ENCODE measurements around the gene TBC1D7. TPM values are rescaled to one million over a fixed set of nuclear protein-coding genes. Genes with fewer than 3 reads are reported as not detected.

The TBC1D7 gene
- total RNA-seq, 1 donor from 2014 or later, result 18.1 TPM

DNA sequence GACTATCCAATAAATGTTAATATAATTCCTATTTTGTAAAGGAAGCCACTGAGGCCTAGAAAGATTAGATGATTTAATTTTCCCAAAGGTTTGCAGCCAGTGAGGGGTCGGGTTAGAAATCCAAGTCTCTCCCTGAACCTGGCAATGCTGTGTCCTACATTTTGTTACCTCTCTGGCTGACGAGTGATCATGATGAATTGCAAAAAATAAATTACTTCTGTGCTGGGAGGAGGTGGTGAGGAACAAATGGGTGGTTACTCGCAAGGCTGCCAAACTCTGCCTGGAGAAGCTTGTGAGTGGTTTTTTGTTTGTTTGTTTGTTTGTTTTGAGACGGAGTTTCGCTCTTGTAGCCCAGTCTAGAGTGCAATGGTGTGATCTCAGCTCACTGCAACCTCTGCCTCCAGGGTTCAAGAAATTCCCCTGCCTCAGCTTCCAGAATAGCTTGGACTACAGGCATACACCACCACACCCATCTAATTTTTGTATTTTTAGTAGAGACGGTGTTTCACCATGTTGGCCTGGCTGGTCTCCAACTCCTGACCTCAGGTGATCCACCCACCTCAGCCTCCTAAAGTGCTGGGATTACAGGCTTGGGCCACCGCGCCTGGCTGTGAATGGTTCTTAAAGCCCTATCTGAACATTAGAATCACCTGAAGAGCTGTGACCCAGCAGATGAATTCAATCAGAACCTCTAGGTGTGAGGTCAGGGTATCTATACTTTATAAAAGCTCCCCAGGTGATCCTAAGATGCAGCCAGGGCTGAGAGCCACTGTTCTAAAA is 20.2 kb upstream of the TBC1D7 start:
- no peak overlapping the region for H3K27ac ChIP-seq
- no peak overlapping the region for H3K4me3 ChIP-seq
- H3K27me3 ChIP-seq, result no peaks in the 10 kb centered on the region
- H3K9me3 ChIP-seq, result no peaks in the 10 kb centered on the region
- no peaks in the 10 kb centered on the region for H3K36me3 ChIP-seq
- no peak for DNase-seq
- intact Hi-C loops (cut with DNase I), result no loop called here
- TF ChIP-seq, protein P1, sequence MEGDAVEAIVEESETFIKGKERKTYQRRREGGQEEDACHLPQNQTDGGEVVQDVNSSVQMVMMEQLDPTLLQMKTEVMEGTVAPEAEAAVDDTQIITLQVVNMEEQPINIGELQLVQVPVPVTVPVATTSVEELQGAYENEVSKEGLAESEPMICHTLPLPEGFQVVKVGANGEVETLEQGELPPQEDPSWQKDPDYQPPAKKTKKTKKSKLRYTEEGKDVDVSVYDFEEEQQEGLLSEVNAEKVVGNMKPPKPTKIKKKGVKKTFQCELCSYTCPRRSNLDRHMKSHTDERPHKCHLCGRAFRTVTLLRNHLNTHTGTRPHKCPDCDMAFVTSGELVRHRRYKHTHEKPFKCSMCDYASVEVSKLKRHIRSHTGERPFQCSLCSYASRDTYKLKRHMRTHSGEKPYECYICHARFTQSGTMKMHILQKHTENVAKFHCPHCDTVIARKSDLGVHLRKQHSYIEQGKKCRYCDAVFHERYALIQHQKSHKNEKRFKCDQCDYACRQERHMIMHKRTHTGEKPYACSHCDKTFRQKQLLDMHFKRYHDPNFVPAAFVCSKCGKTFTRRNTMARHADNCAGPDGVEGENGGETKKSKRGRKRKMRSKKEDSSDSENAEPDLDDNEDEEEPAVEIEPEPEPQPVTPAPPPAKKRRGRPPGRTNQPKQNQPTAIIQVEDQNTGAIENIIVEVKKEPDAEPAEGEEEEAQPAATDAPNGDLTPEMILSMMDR (IDR thresholded peaks at IDR 0.05), result no peak
- no peaks in the 10 kb centered on the region for H3K4me1 ChIP-seq
- ATAC-seq, result no peak

DNA sequence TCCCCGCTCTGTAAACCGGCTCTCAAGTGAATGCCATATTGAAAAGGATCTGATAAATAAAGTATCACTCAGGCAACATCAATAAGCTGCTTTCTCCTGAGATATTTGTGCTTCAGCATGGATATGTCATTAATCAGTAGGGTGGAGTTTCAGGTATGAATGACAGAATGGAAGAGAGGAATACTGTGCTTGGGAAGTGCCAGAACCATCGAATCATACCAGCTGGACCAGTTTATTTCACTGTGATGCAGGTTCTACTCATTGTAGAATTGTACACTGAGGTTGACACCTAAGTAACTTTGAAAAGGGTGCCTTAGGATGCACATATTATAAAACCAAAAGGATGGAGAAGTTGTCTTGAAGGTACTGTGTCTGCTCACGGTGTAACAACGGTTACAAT is 17.9 kb upstream of the TBC1D7 start:
- Histone ChIP-seq H3K27ac (no peak overlapping the region), H3K36me3 (no peaks in the 10 kb centered on the region), H3K9me3 (no peaks in the 10 kb centered on the region), H3K27me3 (no peaks in the 10 kb centered on the region), H3K4me3 (no peak overlapping the region), H3K4me1 (no peaks in the 10 kb centered on the region)
- TF ChIP-seq, protein P1 (IDR thresholded peaks at IDR 0.05), result no peak
- DNase-seq, result no peak
- intact Hi-C loops (cut with DNase I), result no loop called here
- no peak for ATAC-seq

DNA sequence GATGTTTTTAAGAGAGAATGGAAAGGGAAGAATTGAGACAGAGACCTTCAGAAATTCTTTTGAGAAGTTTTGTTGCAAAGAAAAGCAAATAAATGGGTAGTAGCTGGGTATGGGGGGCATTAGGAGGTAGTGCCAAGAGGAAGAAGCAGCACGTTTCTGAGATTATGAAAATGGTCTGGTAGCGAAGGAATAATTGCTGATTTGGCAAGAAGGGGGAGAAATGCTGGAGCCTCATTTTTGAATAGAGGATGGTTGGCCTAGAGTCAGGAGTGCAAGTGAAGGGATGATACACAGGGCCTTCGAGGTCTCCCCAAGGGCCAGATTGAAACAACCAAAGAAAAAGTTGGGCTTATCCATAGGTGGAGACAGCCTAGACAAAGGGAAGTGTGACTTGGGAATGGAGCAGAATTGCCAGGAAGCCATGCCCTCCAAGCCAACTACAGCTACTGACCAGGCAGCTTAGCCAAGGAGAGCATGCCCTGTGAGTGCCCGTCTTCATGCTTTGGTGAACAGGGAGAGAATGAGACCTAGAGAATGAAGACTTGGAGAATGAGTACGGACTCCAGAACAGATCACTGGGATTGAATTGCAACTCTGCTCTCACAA is 14.2 kb upstream of the TBC1D7 start:
- no peaks in the 10 kb centered on the region for H3K9me3 ChIP-seq
- no peaks in the 10 kb centered on the region for H3K36me3 ChIP-seq
- DNase-seq (no peak), ATAC-seq (no peak)
- intact Hi-C loops (cut with DNase I), result no loop called here
- no peaks in the 10 kb centered on the region for H3K27me3 ChIP-seq
- TF ChIP-seq, protein P1 (IDR thresholded peaks at IDR 0.05), result no peak
- no peak overlapping the region for H3K4me3 ChIP-seq
- H3K4me1 ChIP-seq, result no peaks in the 10 kb centered on the region
- H3K27ac ChIP-seq, result no peak overlapping the region

DNA sequence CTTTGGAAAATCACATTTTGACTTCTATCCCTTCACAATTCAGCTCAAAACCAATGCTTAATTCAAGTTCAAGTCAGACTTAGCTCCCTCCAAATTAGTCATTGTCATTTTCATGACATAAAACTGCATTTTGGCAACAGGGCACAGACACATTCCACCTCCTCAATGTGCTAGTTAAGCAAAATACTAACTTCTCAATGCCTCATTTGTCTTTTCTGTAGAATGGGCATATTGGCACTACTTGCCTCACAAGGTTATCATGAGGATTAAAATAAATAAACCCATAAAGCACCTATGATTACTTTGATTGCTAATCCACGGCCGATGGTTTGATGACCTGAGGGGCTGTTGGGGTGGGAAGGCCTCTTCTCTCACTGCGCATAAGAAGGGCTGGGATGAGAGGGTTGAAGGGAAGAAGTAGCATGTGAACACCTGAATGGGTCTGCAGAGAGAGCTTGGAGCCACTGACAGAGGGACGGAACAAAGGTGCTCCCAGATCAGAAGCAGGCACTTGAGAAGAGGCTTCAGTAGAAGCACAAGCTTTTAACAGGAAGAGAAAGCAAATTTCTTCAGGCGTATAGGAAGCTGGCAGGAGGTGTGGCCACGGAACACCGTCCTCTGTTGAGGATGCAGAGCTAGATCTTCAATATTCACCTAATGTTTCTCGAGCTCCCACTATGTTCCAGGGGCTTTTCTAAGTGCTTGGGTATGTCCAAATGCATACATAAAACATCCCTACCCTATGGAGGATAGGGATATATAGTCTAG is 11.7 kb upstream of the TBC1D7 start:
- H3K4me3 ChIP-seq, result no peak overlapping the region
- no peaks in the 10 kb centered on the region for H3K36me3 ChIP-seq
- no peaks in the 10 kb centered on the region for H3K9me3 ChIP-seq
- DNase-seq (no peak), ATAC-seq (peak; percentile 27)
- no peak overlapping the region for H3K27ac ChIP-seq
- no peaks in the 10 kb centered on the region for H3K4me1 ChIP-seq
- intact Hi-C loops (cut with DNase I), result no loop called here
- TF ChIP-seq, protein P1 (IDR thresholded peaks at IDR 0.05), result no peak
- H3K27me3 ChIP-seq, result no peaks in the 10 kb centered on the region

DNA sequence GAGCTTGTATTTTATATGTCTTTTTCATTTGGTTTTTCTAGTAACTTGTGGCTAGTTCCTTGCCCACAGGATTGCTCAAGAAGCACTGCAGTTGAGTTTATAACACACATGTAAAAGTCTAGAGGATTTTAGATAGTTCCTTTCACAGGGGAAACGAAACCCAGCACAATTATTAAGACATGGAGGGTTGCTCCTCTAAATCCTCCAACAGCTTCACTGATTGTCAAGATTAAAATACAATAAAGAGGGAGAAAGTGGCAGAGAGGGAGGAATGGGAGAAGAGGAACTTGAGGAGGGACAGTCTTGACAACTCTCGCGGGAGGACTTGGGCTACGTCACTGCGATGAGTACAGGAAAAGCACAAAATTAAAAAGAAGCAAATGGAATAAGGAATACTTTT is 9.7 kb upstream of the TBC1D7 start:
- ATAC-seq (peak; percentile 29), DNase-seq (no peak)
- Histone ChIP-seq H3K36me3 (no peaks in the 10 kb centered on the region), H3K27me3 (no peaks in the 10 kb centered on the region), H3K27ac (peak overlapping the region; percentile 24), H3K9me3 (no peaks in the 10 kb centered on the region), H3K4me1 (no peaks in the 10 kb centered on the region), H3K4me3 (no peak overlapping the region)
- intact Hi-C loops (cut with DNase I), result no loop called here
- TF ChIP-seq, protein P1 (IDR thresholded peaks at IDR 0.05), result no peak

All from upper lobe of right lung (tissue), 1 donor.